D721Med (cell line): ENCODE measurements around the gene TAS2R4.
"Not testable (repeated sequence)": the region's sequence is repeated elsewhere in the genome, so short reads cannot be mapped to it uniquely, and the experiment has no call there.

ENCODE experiments used
- DNase-seq: peaks from one replicate; pipeline ENCODE4 v3.0.0; 2011; ENCODE audit warnings: low spot score; ENCODE audit not compliant: insufficient read length
- FAIRE-seq: peaks from 2 replicates; lab custom pipeline; 2011; peaks lifted over from hg19 to GRCh38; lab: Jason Lieb, UNC
- CTCF ChIP-seq: IDR thresholded peaks from 2 replicates; pipeline ENCODE4 v1.5.1; 2012; ENCODE audit warnings: mild to moderate bottlenecking, control low read depth; ENCODE audit not compliant: insufficient read depth; ENCODE audit errors: missing control alignments

The TAS2R4 gene

GRCh38 chr7:141739250-141739649 is 37.2 kb upstream of the TAS2R4 start:
- DNase-seq (no peak), FAIRE-seq (no peak)
- no peak for TF ChIP-seq CTCF

GRCh38 chr7:141742229-141742628 is 34.2 kb upstream of the TAS2R4 start:
- DNase-seq (no peak), FAIRE-seq (no peak)
- TF ChIP-seq CTCF, result no peak

- no peak for FAIRE-seq
- no peak for TF ChIP-seq CTCF
- DNase-seq, result no peak
Measured at GRCh38 chr7:141744131-141744530, 32.3 kb upstream of the TAS2R4 start.

GRCh38 chr7:141748396-141748795 is 28.1 kb upstream of the TAS2R4 start:
- FAIRE-seq, result no peak

GRCh38 chr7:141751904-141752303 is 24.6 kb upstream of the TAS2R4 start:
- not testable (repeated sequence) for FAIRE-seq, DNase-seq

More at GRCh38 chr7:141748396-141748795, 28.1 kb upstream of the TAS2R4 start:
- TF ChIP-seq CTCF, result no peak
- no peak for DNase-seq

- peak; percentile 31 for TF ChIP-seq CTCF
- FAIRE-seq (no peak), DNase-seq (no peak)
Measured at GRCh38 chr7:141752634-141753033, 23.8 kb upstream of the TAS2R4 start.

- FAIRE-seq, result no peak
- peak; percentile 58 for TF ChIP-seq CTCF
- no peak for DNase-seq
Measured at GRCh38 chr7:141754939-141755338, 21.5 kb upstream of the TAS2R4 start.

- no peak for TF ChIP-seq CTCF
- DNase-seq (no peak), FAIRE-seq (no peak)
Measured at GRCh38 chr7:141763797-141764196, 12.7 kb upstream of the TAS2R4 start, which contains the start of gene TAS2R3. Gene TAS2R3, plus strand, starts transcription at chr7:141764097. Its CDS starts 62 bp downstream, at chr7:141764159.

- FAIRE-seq, DNase-seq: not testable (repeated sequence)
Measured at GRCh38 chr7:141770083-141770583, 6.3 kb upstream of the TAS2R4 start.
